K562 (cell line): ENCODE results near the gene EPPIN. TPM values are rescaled to one million over a fixed set of nuclear protein-coding genes. Genes with fewer than 3 reads are reported as not detected.

Source experiments
- ATF4 ChIP-seq: fragments of 450-650 bp; formaldehyde crosslinking; IDR thresholded peaks from 2 replicates; pipeline ENCODE4 v1.4.0; 2022; ENCODE audit warnings: mild to moderate bottlenecking, moderate library complexity
- ATF7 ChIP-seq: fragments of 450-650 bp; IDR thresholded peaks from 2 replicates; pipeline ENCODE4 v1.7.1; 2014; ENCODE audit warnings: mild to moderate bottlenecking, moderate library complexity
- BRD9 ChIP-seq: fragments of 450-650 bp; IDR thresholded peaks from 2 replicates; pipeline ENCODE4 v1.6.1; 2018; ENCODE audit warnings: low read depth; ENCODE audit not compliant: partially characterized antibody
- CEBPG ChIP-seq, 3 experiments: fragments of 200-800 bp in 1 of 3; sonication (Bioruptor generic) in 1 of 3; sonication (generic) in 1 of 3; formaldehyde crosslinking in 1 of 3; IDR thresholded peaks in 2 of 3; conservative IDR thresholded peaks in 1 of 3; 2 replicates each; pipeline versions ENCODE4 v1.6.1 to v1.8.0; 2016 to 2022; ENCODE audit warnings: missing compliant biosample characterization in 2 of 3, missing genetic modification characterization in 2 of 3, mild to moderate bottlenecking in 1 of 3, missing genetic modification reagents in 1 of 3
- COPS2 ChIP-seq: fragments of 450-650 bp; conservative IDR thresholded peaks from 2 replicates; pipeline ENCODE4 v1.6.1; 2016; ENCODE audit warnings: mild to moderate bottlenecking, moderate library complexity
- CSDE1 ChIP-seq, 2 experiments: fragments of 450-650 bp; IDR thresholded peaks; 2 replicates each; pipeline ENCODE4 v1.6.1; 2016; ENCODE audit warnings: mild to moderate bottlenecking in 1 of 2
- ETV1 ChIP-seq: fragments of 450-650 bp; conservative IDR thresholded peaks from 2 replicates; pipeline ENCODE4 v1.6.1; 2016; ENCODE audit warnings: missing genetic modification characterization, control low read depth, low read depth, missing compliant biosample characterization
- IRF1 ChIP-seq: sonication (generic); formaldehyde crosslinking; IDR thresholded peaks from 2 replicates; pipeline ENCODE4 v1.8.0; 2022; ENCODE audit warnings: missing genetic modification reagents, mild to moderate bottlenecking, borderline replicate concordance
- MEIS2 ChIP-seq: fragments of 450-650 bp; IDR thresholded peaks from 2 replicates; pipeline ENCODE4 v1.6.1; 2014; ENCODE audit warnings: mild to moderate bottlenecking; ENCODE audit not compliant: partially characterized antibody
- NRF1 ChIP-seq, 2 experiments: fragments of 450-650 bp; IDR thresholded peaks in 1 of 2; conservative IDR thresholded peaks in 1 of 2; 2 replicates each; pipeline ENCODE4 v1.6.1; 2014; ENCODE audit warnings: mild to moderate bottlenecking in 2 of 2
- POLR2H ChIP-seq: IDR thresholded peaks from 2 replicates; pipeline ENCODE4 v1.6.1; 2016; ENCODE audit warnings: missing genetic modification characterization, low read depth, mild to moderate bottlenecking, control low read depth, missing compliant biosample characterization, moderate library complexity
- RCOR1 ChIP-seq, 2 experiments: IDR thresholded peaks; 2 replicates each; pipeline ENCODE4 v1.6.1; 2012; ENCODE audit warnings: low read depth in 2 of 2, low read length in 2 of 2, borderline replicate concordance in 1 of 2, improper control_type of control experiment in 1 of 2
- RFX7 ChIP-seq: fragments of 250-450 bp; sonication (Bioruptor Pico); IDR thresholded peaks from 2 replicates; pipeline ENCODE4 v1.5.1; 2021; ENCODE audit warnings: mild to moderate bottlenecking
- RUNX1 ChIP-seq: sonication (generic); IDR thresholded peaks from 2 replicates; pipeline ENCODE4 v1.6.1; 2016; ENCODE audit warnings: antibody characterized with exemption, low read depth
- SMARCC2 ChIP-seq: fragments of 450-650 bp; IDR thresholded peaks from 2 replicates; pipeline ENCODE4 v1.6.1; 2017; ENCODE audit warnings: antibody characterized with exemption, moderate library complexity, mild to moderate bottlenecking, low read depth
- SOX6 ChIP-seq: fragments of 450-650 bp; IDR thresholded peaks from 2 replicates; pipeline ENCODE4 v1.6.1; 2014; ENCODE audit warnings: mild to moderate bottlenecking
- TAF9B ChIP-seq: fragments of 450-650 bp; IDR thresholded peaks from 2 replicates; pipeline ENCODE4 v1.6.1; 2018; ENCODE audit warnings: mild to moderate bottlenecking; ENCODE audit not compliant: partially characterized antibody
- TRIM24 ChIP-seq, 2 experiments: fragments of 450-650 bp; IDR thresholded peaks; 2 replicates each; pipeline ENCODE4 v1.6.1; 2016
- ZKSCAN3 ChIP-seq: fragments of 250-450 bp; sonication (Bioruptor Pico); IDR thresholded peaks from 2 replicates; pipeline ENCODE4 v1.4.0; 2020
- ZNF175 ChIP-seq: fragments of 200-800 bp; sonication (Bioruptor generic); IDR thresholded peaks from 2 replicates; pipeline ENCODE4 v1.6.1; 2016; ENCODE audit warnings: low read depth, mild to moderate bottlenecking, missing genetic modification characterization, missing compliant biosample characterization
- ZNF586 ChIP-seq: fragments of 450-650 bp; formaldehyde crosslinking; conservative IDR thresholded peaks from 2 replicates; pipeline ENCODE4 v1.4.0; 2020; ENCODE audit warnings: mild to moderate bottlenecking, moderate library complexity
- ZNF764 ChIP-seq: fragments of 250-450 bp; sonication (Bioruptor Pico); IDR thresholded peaks from 2 replicates; pipeline ENCODE4 v1.4.0; 2020; ENCODE audit warnings: low read depth, mild to moderate bottlenecking, moderate library complexity
- polyA plus RNA-seq, 8 experiments: library from polyadenylated mRNA; depleted of rRNA in 4 of 8; stranded (reverse) in 5 of 8; unstranded in 3 of 8; fragments of >200 nt; fragmentation: Nextera tagmentation in 2 of 8; fragmentation: Illumina TruSeq in 1 of 8; extraction: Ambion mirVana in 2 of 8; extraction: Trizol in 1 of 8; gene quantifications; 2 replicates each; pipeline versions ENCODE4 v1.2.1 to v1.2.3, GENCODE V29; 2011 to 2014; ENCODE audit warnings: inconsistent platforms in 1 of 8, missing spikeins in 1 of 8
- total RNA-seq, 7 experiments: library from RNA; depleted of rRNA in 6 of 7; stranded (reverse); fragments of >200 nt in 6 of 7; fragmentation: Illumina TruSeq in 2 of 7; extraction: Trizol in 2 of 7; gene quantifications; 2 replicates each; pipeline versions ENCODE4 v1.2.1 to v1.2.3, GENCODE V29; 2011 to 2021; ENCODE audit warnings: low replicate concordance in 1 of 7
- TF ChIP-seq, protein P1 (sequence below), 2 experiments: fragments of 450-650 bp in 1 of 2; sonication (generic) in 1 of 2; formaldehyde crosslinking in 1 of 2; IDR thresholded peaks in 1 of 2; conservative IDR thresholded peaks in 1 of 2; 2 replicates each; pipeline versions ENCODE4 v1.6.1 to v1.8.1; 2016 to 2023; ENCODE audit warnings: mild to moderate bottlenecking in 2 of 2, moderate library complexity in 2 of 2, inconsistent platforms in 1 of 2, missing genetic modification reagents in 1 of 2

The EPPIN gene
- total and polyA plus RNA-seq, 9 of the 15 experiments (the other 6 are each of a cell fraction or from before 2014, with no cell fraction given), result not detected

DNA sequence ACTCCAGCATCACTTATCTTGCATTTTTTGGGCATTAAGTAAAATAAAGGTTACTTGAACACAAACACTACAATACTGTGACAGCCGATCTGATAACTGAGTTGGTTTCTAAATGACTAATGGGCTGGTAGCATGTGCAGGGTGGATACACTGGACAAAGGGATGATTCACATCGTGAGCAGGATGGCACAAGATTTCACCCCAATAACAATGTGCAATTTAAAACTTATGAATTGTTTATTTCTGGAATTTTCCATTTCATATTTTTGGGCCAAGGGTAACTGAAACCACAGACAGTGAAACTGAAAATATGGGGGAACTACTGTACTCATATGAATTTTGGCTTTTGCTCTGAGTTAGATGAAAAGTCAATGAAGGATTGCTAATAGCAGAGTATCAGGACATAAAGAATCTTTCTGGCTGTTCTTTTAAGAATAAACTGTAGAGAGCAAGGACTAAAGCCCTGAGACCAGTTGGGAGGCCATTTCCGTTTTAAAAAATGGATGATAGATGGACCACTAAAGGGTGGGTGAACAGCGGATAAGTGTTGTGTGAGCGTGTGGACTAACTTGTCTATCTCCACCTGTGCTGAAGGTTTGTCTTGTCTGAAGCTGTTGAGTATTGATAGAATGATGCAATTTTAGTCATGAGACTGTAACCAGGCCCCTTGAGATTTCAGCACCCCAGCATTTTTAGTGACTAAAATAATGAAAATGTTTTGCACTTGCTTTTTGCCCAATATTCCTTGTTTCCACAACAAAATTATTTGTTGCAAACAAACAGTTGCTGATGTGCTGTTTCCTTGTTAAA lies 40.0 kb downstream of the EPPIN start (continued):
- TF ChIP-seq TAF9B (no peak), SOX6 (peak; percentile 49), IRF1 (CRISPR knock-in tag) (no peak), ZNF764 (CRISPR knock-in tag) (no peak), RUNX1 (no peak), ETV1 (tag) (peak; percentile 27; the same call in 1 of the 2 replicates), TRIM24 (IDR thresholded peaks at IDR 0.05) (peak; percentile 50 to 56; a peak in 2 of 4 replicates), CEBPG (CRISPR knock-in tag; IDR thresholded peaks at IDR 0.05) (peak; percentile 64), CEBPG (tag; conservative IDR thresholded peaks at IDR 0.05 in 1 of 2, IDR thresholded peaks at IDR 0.05 in 1 of 2) (peak; percentile 76 to 96), RCOR1 (IDR thresholded peaks at IDR 0.05; ENCODE audit: borderline replicate concordance in 1 of 2, low read depth in 2 of 2, low read length in 2 of 2) (no peak), MEIS2 (peak; percentile 47), ATF4 (CRISPR knock-in tag) (peak; percentile 76), RFX7 (CRISPR knock-in tag) (no peak), NRF1 (conservative IDR thresholded peaks at IDR 0.05 in 1 of 2, IDR thresholded peaks at IDR 0.05 in 1 of 2) (0 out of 4 replicates have a peak, but pooled peaks of 1 of the 2 experiments have one; percentile 12), SMARCC2 (no peak), ZKSCAN3 (no peak), CSDE1 (IDR thresholded peaks at IDR 0.05) (no peak), POLR2H (tag) (peak; percentile 44; the same call in 1 of the 2 replicates), COPS2 (no peak), ATF7 (peak; percentile 40; the same call in 1 of the 2 replicates), ZNF586 (CRISPR knock-in tag) (no peak), ZNF175 (CRISPR knock-in tag) (peak; percentile 62; the same call in 1 of the 2 replicates), BRD9 (no peak)
- TF ChIP-seq, protein P1, sequence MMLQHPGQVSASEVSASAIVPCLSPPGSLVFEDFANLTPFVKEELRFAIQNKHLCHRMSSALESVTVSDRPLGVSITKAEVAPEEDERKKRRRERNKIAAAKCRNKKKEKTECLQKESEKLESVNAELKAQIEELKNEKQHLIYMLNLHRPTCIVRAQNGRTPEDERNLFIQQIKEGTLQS (IDR thresholded peaks at IDR 0.05), result peak; percentile 77
- TF ChIP-seq, protein P1 (CRISPR knock-in tag; conservative IDR thresholded peaks at IDR 0.05), result no peak
- TF ChIP-seq, all 486 proteins: peak for 17
